Testis (tissue), 2 donors: ENCODE data around the gene IRAG1.

Experiments used
- CTCF ChIP-seq, 3 experiments: fragments of 450-650 bp in 2 of 3; fragments of 200-600 bp in 1 of 3; sonication (generic) in 1 of 3; IDR thresholded peaks; one replicate each; pipeline ENCODE4 v1.5.1; 2016 to 2019; ENCODE audit warnings: antibody characterized with exemption in 3 of 3, mild to moderate bottlenecking in 2 of 3, moderate library complexity in 1 of 3
- POLR2A ChIP-seq: fragments of 450-650 bp; IDR thresholded peaks from one replicate; pipeline ENCODE4 v1.6.1; 2017; ENCODE audit warnings: antibody characterized with exemption, mild to moderate bottlenecking, moderate library complexity

GRCh38 chr11:10742460-10743208 lies 49.1 kb upstream of the IRAG1 start:
- TF ChIP-seq CTCF (IDR thresholded peaks at IDR 0.05) = no peak
- no peak for TF ChIP-seq POLR2A
